Activated CD4-positive, alpha-beta memory T cell treated with anti-CD3 and anti-CD28 coated beads for 36 hours (primary cell): ENCODE measurements around the gene JUP. TPM values are rescaled to one million over a fixed set of nuclear protein-coding genes. Genes with fewer than 3 reads are reported as not detected.

Experiments
- CTCF ChIA-PET: fragments of 350-600 bp; sonication (Branson Sonifier 250); formaldehyde crosslinking; loops from one replicate; lab custom pipeline; 2021; ENCODE audit warnings: antibody characterized with exemption, inconsistent platforms; lab: Charles Lee
- POLR2A ChIA-PET: fragments of 350-600 bp; sonication (Branson Sonifier 250); formaldehyde crosslinking; loops from one replicate; lab custom pipeline; 2021; ENCODE audit warnings: antibody characterized with exemption; lab: Charles Lee
- DNase-seq: peaks from one replicate; pipeline ENCODE4 v3.0.0-alpha.2; 2020
- H3K27ac Mint-ChIP-seq: one replicate; pipeline ENCODE4 v1.8.0; 2021; ENCODE audit warnings: mixed read lengths
- H3K27me3 Mint-ChIP-seq: one replicate; pipeline ENCODE4 v1.8.0; 2021; ENCODE audit warnings: mixed read lengths
- H3K36me3 Mint-ChIP-seq: one replicate; pipeline ENCODE4 v1.8.0; 2021; ENCODE audit warnings: mixed read lengths
- H3K4me1 Mint-ChIP-seq: one replicate; pipeline ENCODE4 v1.8.0; 2021; ENCODE audit warnings: low read depth, mixed read lengths
- H3K4me3 Mint-ChIP-seq: one replicate; pipeline ENCODE4 v1.8.0; 2021; ENCODE audit warnings: mild to moderate bottlenecking, mixed read lengths
- H3K9me3 Mint-ChIP-seq: one replicate; pipeline ENCODE4 v1.8.0; 2021; ENCODE audit warnings: mixed read lengths
- intact Hi-C: fragments of 100-400 bp; cut with micrococcal nuclease; formaldehyde crosslinking; loops from one replicate; pipeline ENCODE4 v1.15.1; 2023
- total RNA-seq, 2 experiments: library from RNA; stranded (reverse); gene quantifications; one replicate each; pipeline ENCODE4 v1.2.3, GENCODE V29; 2021

The JUP gene
- total RNA-seq, 2 experiments from 2014 or later, result 0.12 to 0.29 TPM

GRCh38 chr17:41738077-41738800 is 48.3 kb downstream of the JUP start:
- no peaks in the 10 kb centered on the region for H3K9me3 Mint-ChIP-seq
- H3K27ac Mint-ChIP-seq, result no peak overlapping the region
- no peak overlapping the region for H3K4me3 Mint-ChIP-seq
- H3K4me1 Mint-ChIP-seq, result peaks cover 5% of the 10 kb centered on the region
- intact Hi-C loops, result loop anchor here (1.0 to 5.0 kb wide), 2 partner anchors 63 to 149 kb away; no protein-coding TSS in a partner anchor
- H3K36me3 Mint-ChIP-seq, result no peaks in the 10 kb centered on the region
- DNase-seq, result peak; percentile 89
- peaks cover 28% of the 10 kb centered on the region for H3K27me3 Mint-ChIP-seq
- ChIA-PET CTCF (interaction anchor here (0.6 to 4.7 kb wide), 16 partner anchors 11 to 227 kb away, joined by 3 to 65 read pairs (median 4); partner anchors contain the start of genes FKBP10, JUP and P3H4), POLR2A (no interaction called here)

- H3K27ac Mint-ChIP-seq, result no peak overlapping the region
Measured at GRCh38 chr17:41737680-41738023, 48.9 kb downstream of the JUP start.

GRCh38 chr17:41736983-41737679 is 49.4 kb downstream of the JUP start:
- DNase-seq, result peak; percentile 11
- Mint-ChIP-seq H3K36me3 (no peaks in the 10 kb centered on the region), H3K27ac (no peak overlapping the region), H3K9me3 (no peaks in the 10 kb centered on the region), H3K4me1 (peaks cover 5% of the 10 kb centered on the region), H3K27me3 (peaks cover 33% of the 10 kb centered on the region), H3K4me3 (no peak overlapping the region)
- ChIA-PET CTCF (interaction anchor here (0.6 to 4.7 kb wide), 17 partner anchors 10 to 228 kb away, joined by 3 to 65 read pairs (median 4); partner anchors contain the start of genes FKBP10, JUP and P3H4), POLR2A (no interaction called here)
- intact Hi-C loops, result loop anchor here (5.0 kb wide), 1 partner anchor 150 kb away; no protein-coding TSS in a partner anchor

More at GRCh38 chr17:41737680-41738023, 48.9 kb downstream of the JUP start:
- CTCF ChIA-PET, result interaction anchor here (0.6 to 4.7 kb wide), 16 partner anchors 11 to 227 kb away, joined by 3 to 65 read pairs (median 4); partner anchors contain the start of genes FKBP10, JUP and P3H4
- DNase-seq, result no peak
- Mint-ChIP-seq H3K36me3 (no peaks in the 10 kb centered on the region), H3K9me3 (no peaks in the 10 kb centered on the region), H3K27me3 (peaks cover 28% of the 10 kb centered on the region), H3K4me3 (no peak overlapping the region), H3K4me1 (peaks cover 5% of the 10 kb centered on the region)
- POLR2A ChIA-PET, result no interaction called here
- intact Hi-C loops, result loop anchor here (1.0 to 5.0 kb wide), 2 partner anchors 64 to 150 kb away; no protein-coding TSS in a partner anchor

GRCh38 chr17:41735744-41736143 is 50.8 kb downstream of the JUP start:
- Mint-ChIP-seq H3K4me1 (peaks cover 5% of the 10 kb centered on the region), H3K27me3 (peaks cover 41% of the 10 kb centered on the region), H3K36me3 (no peaks in the 10 kb centered on the region), H3K27ac (no peak overlapping the region), H3K9me3 (no peaks in the 10 kb centered on the region), H3K4me3 (no peak overlapping the region)
- CTCF ChIA-PET, result interaction anchor here (0.6 to 4.7 kb wide), 3 partner anchors 64 to 1875 kb away, joined by 3 to 65 read pairs (median 3); partner anchors contain the start of gene P3H4
- POLR2A ChIA-PET, result no interaction called here
- DNase-seq, result no peak
- intact Hi-C loops, result loop anchor here (5.0 kb wide), 1 partner anchor 152 kb away; no protein-coding TSS in a partner anchor

GRCh38 chr17:41734949-41735313 is 51.6 kb downstream of the JUP start:
- Mint-ChIP-seq H3K27ac (no peak overlapping the region), H3K27me3 (peaks cover 41% of the 10 kb centered on the region), H3K36me3 (no peaks in the 10 kb centered on the region), H3K4me3 (no peak overlapping the region), H3K4me1 (peaks cover 5% of the 10 kb centered on the region), H3K9me3 (no peaks in the 10 kb centered on the region)
- intact Hi-C loops, result loop anchor here (5.0 kb wide), 1 partner anchor 152 kb away; no protein-coding TSS in a partner anchor
- DNase-seq, result no peak
- ChIA-PET CTCF (interaction anchor here (0.6 to 4.7 kb wide), 4 partner anchors 65 to 1874 kb away, joined by 3 to 65 read pairs (median 4); partner anchors contain the start of gene P3H4), POLR2A (no interaction called here)

- no peaks in the 10 kb centered on the region for H3K36me3 Mint-ChIP-seq
- peaks cover 5% of the 10 kb centered on the region for H3K4me1 Mint-ChIP-seq
- intact Hi-C loops, result no loop called here
- POLR2A ChIA-PET, result no interaction called here
- no peak within 1 kb of the TSS for H3K27ac Mint-ChIP-seq
- peak; percentile 16 for DNase-seq
- CTCF ChIA-PET, result interaction anchor here (0.7 to 4.7 kb wide), 2 partner anchors 66 to 796 kb away, joined by 4 to 65 read pairs; no protein-coding TSS in a partner anchor
- H3K4me3 Mint-ChIP-seq, result no peak within 1 kb of the TSS
- no peaks in the 10 kb centered on the region for H3K9me3 Mint-ChIP-seq
- peaks cover 41% of the 10 kb centered on the region for H3K27me3 Mint-ChIP-seq
Measured at GRCh38 chr17:41734139-41734948, 52.2 kb downstream of the JUP start, which contains the start of gene HAP1. Gene HAP1, minus strand, starts transcription at chr17:41734643. Its CDS starts 9 bp downstream, at chr17:41734634.

- H3K36me3 Mint-ChIP-seq, result no peaks in the 10 kb centered on the region
- intact Hi-C loops, result no loop called here
- POLR2A ChIA-PET, result no interaction called here
Measured at GRCh38 chr17:41733348-41734138, 53.0 kb downstream of the JUP start.

GRCh38 chr17:41731836-41732235 is 54.7 kb downstream of the JUP start:
- ChIA-PET CTCF (interaction anchor here (0.8 kb wide), 1 partner anchor 70 kb away, joined by 4 read pairs; no protein-coding TSS in a partner anchor), POLR2A (no interaction called here)
- intact Hi-C loops, result no loop called here
- peaks cover 5% of the 10 kb centered on the region for H3K4me1 Mint-ChIP-seq
- H3K4me3 Mint-ChIP-seq, result no peak overlapping the region
- H3K36me3 Mint-ChIP-seq, result no peaks in the 10 kb centered on the region
- no peak for DNase-seq
- no peaks in the 10 kb centered on the region for H3K9me3 Mint-ChIP-seq
- no peak overlapping the region for H3K27ac Mint-ChIP-seq
- H3K27me3 Mint-ChIP-seq, result peaks cover 36% of the 10 kb centered on the region

More at GRCh38 chr17:41733348-41734138, 53.0 kb downstream of the JUP start:
- Mint-ChIP-seq H3K4me1 (peaks cover 5% of the 10 kb centered on the region), H3K27me3 (peaks cover 41% of the 10 kb centered on the region), H3K4me3 (no peak overlapping the region), H3K9me3 (no peaks in the 10 kb centered on the region), H3K27ac (no peak overlapping the region)
- no peak for DNase-seq
- CTCF ChIA-PET, result interaction anchor here (1.1 to 4.7 kb wide), 2 partner anchors 12 to 66 kb away, joined by 3 to 65 read pairs; no protein-coding TSS in a partner anchor

GRCh38 chr17:41730479-41730878 is 56.0 kb downstream of the JUP start:
- CTCF ChIA-PET, result interaction anchor here (2.0 kb wide), 1 partner anchor 35 kb away, joined by 9 read pairs; no protein-coding TSS in a partner anchor
- peaks cover 5% of the 10 kb centered on the region for H3K4me1 Mint-ChIP-seq
- no peaks in the 10 kb centered on the region for H3K9me3 Mint-ChIP-seq
- intact Hi-C loops, result no loop called here
- no peak overlapping the region for H3K4me3 Mint-ChIP-seq
- peaks cover 24% of the 10 kb centered on the region for H3K27me3 Mint-ChIP-seq
- no peak for DNase-seq
- H3K36me3 Mint-ChIP-seq, result no peaks in the 10 kb centered on the region
- POLR2A ChIA-PET, result interaction anchor here (0.6 kb wide), 1 partner anchor 41 kb away, joined by 3 read pairs; no protein-coding TSS in a partner anchor
- no peak overlapping the region for H3K27ac Mint-ChIP-seq

GRCh38 chr17:41728056-41728455 is 58.5 kb downstream of the JUP start:
- Mint-ChIP-seq H3K27me3 (peaks cover 18% of the 10 kb centered on the region), H3K4me1 (no peaks in the 10 kb centered on the region), H3K9me3 (no peaks in the 10 kb centered on the region), H3K27ac (no peak overlapping the region), H3K4me3 (no peak overlapping the region), H3K36me3 (no peaks in the 10 kb centered on the region)
- POLR2A ChIA-PET, result no interaction called here
- intact Hi-C loops, result no loop called here
- CTCF ChIA-PET, result no interaction called here
- DNase-seq, result no peak
